ENCODE results near the gene C17orf50.

GRCh38 chr17:35734396-35734795, 26.3 kb upstream of the C17orf50 start:
- TF ChIP-seq, protein P1, sequence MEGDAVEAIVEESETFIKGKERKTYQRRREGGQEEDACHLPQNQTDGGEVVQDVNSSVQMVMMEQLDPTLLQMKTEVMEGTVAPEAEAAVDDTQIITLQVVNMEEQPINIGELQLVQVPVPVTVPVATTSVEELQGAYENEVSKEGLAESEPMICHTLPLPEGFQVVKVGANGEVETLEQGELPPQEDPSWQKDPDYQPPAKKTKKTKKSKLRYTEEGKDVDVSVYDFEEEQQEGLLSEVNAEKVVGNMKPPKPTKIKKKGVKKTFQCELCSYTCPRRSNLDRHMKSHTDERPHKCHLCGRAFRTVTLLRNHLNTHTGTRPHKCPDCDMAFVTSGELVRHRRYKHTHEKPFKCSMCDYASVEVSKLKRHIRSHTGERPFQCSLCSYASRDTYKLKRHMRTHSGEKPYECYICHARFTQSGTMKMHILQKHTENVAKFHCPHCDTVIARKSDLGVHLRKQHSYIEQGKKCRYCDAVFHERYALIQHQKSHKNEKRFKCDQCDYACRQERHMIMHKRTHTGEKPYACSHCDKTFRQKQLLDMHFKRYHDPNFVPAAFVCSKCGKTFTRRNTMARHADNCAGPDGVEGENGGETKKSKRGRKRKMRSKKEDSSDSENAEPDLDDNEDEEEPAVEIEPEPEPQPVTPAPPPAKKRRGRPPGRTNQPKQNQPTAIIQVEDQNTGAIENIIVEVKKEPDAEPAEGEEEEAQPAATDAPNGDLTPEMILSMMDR (IDR thresholded peaks at IDR 0.05; ENCODE audit: insufficient read depth, low read length, poor library complexity, severe bottlenecking), result no peak
- no peak for TF ChIP-seq EZH2phosphoT487 (conservative IDR thresholded peaks at IDR 0.05; ENCODE audit: low read length)
